Mesothelial cell of epicardium (in vitro differentiated cells): ENCODE measurements around the gene NGF. TPM values are rescaled to one million over a fixed set of nuclear protein-coding genes. Genes with fewer than 3 reads are reported as not detected.

Source experiments
- DNase-seq, 2 experiments: peaks; one replicate each; pipeline ENCODE4 v3.0.0; 2021; ENCODE audit warnings: low spot score in 2 of 2; ENCODE audit not compliant: unreplicated experiment in 2 of 2
- H3K27ac Mint-ChIP-seq: 2 replicates; pipeline ENCODE4 v1.8.0; 2021; ENCODE audit warnings: mixed read lengths
- H3K27me3 Mint-ChIP-seq: 2 replicates; pipeline ENCODE4 v1.8.0; 2021; ENCODE audit warnings: low read depth, mixed read lengths
- H3K36me3 Mint-ChIP-seq: 2 replicates; pipeline ENCODE4 v1.8.0; 2021; ENCODE audit warnings: mixed read lengths
- H3K4me1 Mint-ChIP-seq: 2 replicates; pipeline ENCODE4 v1.8.0; 2021; ENCODE audit warnings: mixed read lengths
- H3K4me3 Mint-ChIP-seq: 2 replicates; pipeline ENCODE4 v1.8.0; 2021; ENCODE audit warnings: mild to moderate bottlenecking, moderate library complexity, mixed read lengths
- H3K9me3 Mint-ChIP-seq: 2 replicates; pipeline ENCODE4 v1.8.0; 2021; ENCODE audit warnings: mixed read lengths
- total RNA-seq: library from RNA; stranded (reverse); gene quantifications from 3 replicates; pipeline ENCODE4 v1.2.1, GENCODE V29; 2021
- TF ChIP-seq, protein P1 (sequence below): fragments of 200-600 bp; sonication (generic); IDR thresholded peaks from one replicate; pipeline ENCODE4 v1.5.0; 2021; ENCODE audit warnings: antibody characterized with exemption; ENCODE audit not compliant: unreplicated experiment

NGF gene
- total RNA-seq, 1 donor from 2014 or later = 4.2 TPM

DNA sequence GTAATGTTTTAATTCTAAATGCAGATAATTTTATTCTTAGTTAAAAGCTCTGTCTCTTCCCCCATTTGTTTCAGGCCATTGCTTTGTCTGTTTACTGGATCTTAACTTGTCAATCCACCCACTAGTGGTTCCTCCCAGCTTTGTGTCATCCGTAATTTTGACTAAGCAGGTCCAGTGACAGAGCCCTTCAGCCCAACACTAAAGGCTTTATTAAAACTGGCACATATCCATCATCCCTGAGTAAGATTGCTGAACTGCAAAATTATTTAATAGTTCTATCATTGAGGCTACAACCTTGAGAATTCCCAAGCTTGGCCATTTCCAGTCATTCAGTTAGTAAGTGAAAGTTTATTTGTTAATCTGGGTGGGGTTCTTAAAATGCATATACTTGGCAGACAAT lies 96.7 kb downstream of the NGF start:
- Mint-ChIP-seq H3K4me1 (peaks cover 2% of the 10 kb centered on the region), H3K36me3 (peaks cover 1% of the 10 kb centered on the region), H3K27ac (no peak overlapping the region), H3K9me3 (peaks cover 30% of the 10 kb centered on the region), H3K27me3 (no peaks in the 10 kb centered on the region), H3K4me3 (no peak overlapping the region)
- DNase-seq = no peak
- TF ChIP-seq, protein P1, sequence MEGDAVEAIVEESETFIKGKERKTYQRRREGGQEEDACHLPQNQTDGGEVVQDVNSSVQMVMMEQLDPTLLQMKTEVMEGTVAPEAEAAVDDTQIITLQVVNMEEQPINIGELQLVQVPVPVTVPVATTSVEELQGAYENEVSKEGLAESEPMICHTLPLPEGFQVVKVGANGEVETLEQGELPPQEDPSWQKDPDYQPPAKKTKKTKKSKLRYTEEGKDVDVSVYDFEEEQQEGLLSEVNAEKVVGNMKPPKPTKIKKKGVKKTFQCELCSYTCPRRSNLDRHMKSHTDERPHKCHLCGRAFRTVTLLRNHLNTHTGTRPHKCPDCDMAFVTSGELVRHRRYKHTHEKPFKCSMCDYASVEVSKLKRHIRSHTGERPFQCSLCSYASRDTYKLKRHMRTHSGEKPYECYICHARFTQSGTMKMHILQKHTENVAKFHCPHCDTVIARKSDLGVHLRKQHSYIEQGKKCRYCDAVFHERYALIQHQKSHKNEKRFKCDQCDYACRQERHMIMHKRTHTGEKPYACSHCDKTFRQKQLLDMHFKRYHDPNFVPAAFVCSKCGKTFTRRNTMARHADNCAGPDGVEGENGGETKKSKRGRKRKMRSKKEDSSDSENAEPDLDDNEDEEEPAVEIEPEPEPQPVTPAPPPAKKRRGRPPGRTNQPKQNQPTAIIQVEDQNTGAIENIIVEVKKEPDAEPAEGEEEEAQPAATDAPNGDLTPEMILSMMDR = no peak

DNA sequence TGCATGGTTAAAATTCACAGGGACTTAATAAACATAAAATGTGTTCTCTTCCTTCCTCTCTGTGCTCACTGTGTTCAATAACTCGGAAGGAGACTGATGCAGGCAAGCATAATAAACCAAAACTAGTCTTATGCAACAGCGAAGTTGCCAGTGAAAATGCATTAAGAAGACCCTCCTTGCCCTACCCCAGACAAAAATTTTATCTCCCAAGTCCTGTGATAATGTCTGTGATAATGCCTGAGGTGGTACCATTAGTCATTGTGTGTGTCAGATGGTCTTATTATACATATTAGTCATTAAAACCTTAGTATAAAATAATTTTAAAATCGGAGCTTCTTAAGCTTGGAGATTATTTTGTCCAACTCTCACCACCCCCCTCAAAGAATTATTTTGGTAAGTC lies 97.8 kb downstream of the NGF start:
- Mint-ChIP-seq H3K4me3 (no peak overlapping the region), H3K27ac (no peak overlapping the region), H3K27me3 (no peaks in the 10 kb centered on the region), H3K9me3 (peaks cover 21% of the 10 kb centered on the region), H3K36me3 (peaks cover under 1% of the 10 kb centered on the region), H3K4me1 (peaks cover 2% of the 10 kb centered on the region)
- TF ChIP-seq, protein P1 = no peak
- DNase-seq = no peak

DNA sequence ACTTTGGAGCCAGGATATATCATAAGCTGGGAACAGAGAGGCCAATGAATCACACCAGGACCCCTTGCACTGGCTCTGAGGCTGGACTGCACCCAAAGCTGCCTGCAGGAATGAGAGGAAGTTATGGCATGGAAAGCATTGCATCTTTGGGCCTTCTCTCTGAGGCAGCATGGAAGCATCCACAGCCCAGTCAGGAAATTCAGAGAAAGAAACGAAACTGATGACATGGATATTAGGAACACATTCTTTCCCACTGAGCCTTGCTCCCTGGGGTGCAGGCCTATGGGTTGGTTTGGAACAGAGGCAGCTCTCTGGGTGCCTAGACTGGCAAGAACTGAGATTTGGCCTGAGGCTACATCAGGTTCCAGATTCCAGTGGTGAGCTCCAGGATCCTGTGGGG lies 98.6 kb downstream of the NGF start:
- no peak for DNase-seq
- H3K4me1 Mint-ChIP-seq = peaks cover 2% of the 10 kb centered on the region

GRCh38 chr1:115239148-115239422 lies 99.0 kb downstream of the NGF start:
- H3K27ac Mint-ChIP-seq = no peak overlapping the region

More for the DNA sequence above, 98.6 kb downstream of the NGF start:
- H3K27ac Mint-ChIP-seq = no peak overlapping the region
- H3K9me3 Mint-ChIP-seq = peaks cover 12% of the 10 kb centered on the region
- no peaks in the 10 kb centered on the region for H3K27me3 Mint-ChIP-seq
- no peaks in the 10 kb centered on the region for H3K36me3 Mint-ChIP-seq
- no peak overlapping the region for H3K4me3 Mint-ChIP-seq
- TF ChIP-seq, protein P1 = no peak

GRCh38 chr1:115238336-115239147 lies 99.5 kb downstream of the NGF start:
- TF ChIP-seq, protein P1 = no peak
- no peaks in the 10 kb centered on the region for H3K27me3 Mint-ChIP-seq
- no peak overlapping the region for H3K4me3 Mint-ChIP-seq
- no peaks in the 10 kb centered on the region for H3K36me3 Mint-ChIP-seq
- DNase-seq = no peak
- H3K27ac Mint-ChIP-seq = no peak overlapping the region
- H3K4me1 Mint-ChIP-seq = peaks cover 2% of the 10 kb centered on the region
- H3K9me3 Mint-ChIP-seq = peaks cover 6% of the 10 kb centered on the region

More at GRCh38 chr1:115239148-115239422, 99.0 kb downstream of the NGF start:
- TF ChIP-seq, protein P1 = no peak
- Mint-ChIP-seq H3K4me1 (peaks cover 2% of the 10 kb centered on the region), H3K4me3 (no peak overlapping the region), H3K27me3 (no peaks in the 10 kb centered on the region), H3K36me3 (no peaks in the 10 kb centered on the region), H3K9me3 (peaks cover 9% of the 10 kb centered on the region)
- no peak for DNase-seq

GRCh38 chr1:115237507-115237906 lies 100.5 kb downstream of the NGF start:
- TF ChIP-seq, protein P1 = no peak
- no peak for DNase-seq
- Mint-ChIP-seq H3K4me1 (peaks cover 2% of the 10 kb centered on the region), H3K4me3 (no peak overlapping the region), H3K27me3 (no peaks in the 10 kb centered on the region), H3K36me3 (no peaks in the 10 kb centered on the region), H3K9me3 (peaks cover 6% of the 10 kb centered on the region), H3K27ac (no peak overlapping the region)
